Endodermal cell (in vitro differentiated cells): ENCODE data around the gene MLN. TPM values are rescaled to one million over a fixed set of nuclear protein-coding genes. Genes with fewer than 3 reads are reported as not detected.
A peak's percentile ranks its signal among the peaks of the same experiment; 100 is the strongest.

Source experiments
- DNase-seq: peaks from one replicate; pipeline ENCODE4 v3.0.0-alpha.2; 2017
- H3K27ac ChIP-seq: 2 replicates; pipeline ENCODE4 v1.5.1; 2013; ENCODE audit warnings: mild to moderate bottlenecking, low read depth, low read length, moderate library complexity
- H3K27me3 ChIP-seq: 2 replicates; pipeline ENCODE4 v1.6.1; 2013; ENCODE audit warnings: mild to moderate bottlenecking, low read length, moderate library complexity; ENCODE audit not compliant: insufficient read depth, control insufficient read depth, poor library complexity, severe bottlenecking
- H3K36me3 ChIP-seq: 2 replicates; pipeline ENCODE4 v1.7.0; 2013; ENCODE audit warnings: mild to moderate bottlenecking, low read length, moderate library complexity; ENCODE audit not compliant: control insufficient read depth, insufficient read depth
- H3K4me1 ChIP-seq: one replicate; pipeline ENCODE4 v1.7.0; 2013; ENCODE audit warnings: low read length; ENCODE audit not compliant: control insufficient read depth, insufficient read depth
- H3K4me3 ChIP-seq: 2 replicates; pipeline ENCODE4 v1.5.1; 2013; ENCODE audit warnings: mild to moderate bottlenecking, low read length, moderate library complexity
- H3K9ac ChIP-seq: 2 replicates; pipeline ENCODE4 v1.6.1; 2013; ENCODE audit warnings: mild to moderate bottlenecking, low read length, moderate library complexity; ENCODE audit not compliant: poor library complexity, severe bottlenecking; ENCODE audit errors: extremely low read depth
- H3K9me3 ChIP-seq: 2 replicates; pipeline ENCODE4 v1.6.1; 2013; ENCODE audit warnings: mild to moderate bottlenecking, low read length, moderate library complexity; ENCODE audit not compliant: control insufficient read depth
- H3K27ac Mint-ChIP-seq: 2 replicates; pipeline ENCODE4 v1.8.0; 2020; ENCODE audit warnings: mixed read lengths
- H3K27me3 Mint-ChIP-seq: 2 replicates; pipeline ENCODE4 v1.8.0; 2021; ENCODE audit warnings: mild to moderate bottlenecking, mixed read lengths; ENCODE audit not compliant: insufficient read depth
- H3K36me3 Mint-ChIP-seq: 2 replicates; pipeline ENCODE4 v1.8.0; 2020; ENCODE audit warnings: low read depth, mixed read lengths
- H3K4me1 Mint-ChIP-seq: 2 replicates; pipeline ENCODE4 v1.8.0; 2020; ENCODE audit warnings: mixed read lengths
- H3K4me3 Mint-ChIP-seq: 2 replicates; pipeline ENCODE4 v1.8.0; 2020; ENCODE audit warnings: mild to moderate bottlenecking, moderate library complexity, mixed read lengths
- H3K9me3 Mint-ChIP-seq: 2 replicates; pipeline ENCODE4 v1.8.0; 2020; ENCODE audit warnings: mild to moderate bottlenecking, mixed read lengths
- WGBS, 2 experiments: methylation state at CpG; one replicate each; pipeline versions ENCODE4 v1.1.5 to v1.1.7; 2013; ENCODE audit warnings: missing lambda C conversion rate in 2 of 2, mixed read lengths in 1 of 2; ENCODE audit not compliant: insufficient coverage in 1 of 2, insufficient read length in 1 of 2; 5-methylcytosine and 5-hydroxymethylcytosine counted together
- total RNA-seq, 2 donors: library from RNA; stranded (reverse); fragmentation: NEBNext Ultra II Directional in 1 of 2; extraction: Animal tissue kit (Norgen Biotek cat#: 25700) in 1 of 2; gene quantifications; 2 replicates in 1 of 2; 3 replicates in 1 of 2; pipeline ENCODE4 v1.2.1, GENCODE V29; 2021
- TF ChIP-seq, protein P1 (sequence below): fragments of 200-600 bp; sonication (generic); conservative IDR thresholded peaks from 2 replicates; pipeline ENCODE4 v1.5.0; 2021; ENCODE audit warnings: antibody characterized with exemption, mild to moderate bottlenecking

Gene MLN
- total RNA-seq, 2 donors from 2014 or later: not detected

DNA sequence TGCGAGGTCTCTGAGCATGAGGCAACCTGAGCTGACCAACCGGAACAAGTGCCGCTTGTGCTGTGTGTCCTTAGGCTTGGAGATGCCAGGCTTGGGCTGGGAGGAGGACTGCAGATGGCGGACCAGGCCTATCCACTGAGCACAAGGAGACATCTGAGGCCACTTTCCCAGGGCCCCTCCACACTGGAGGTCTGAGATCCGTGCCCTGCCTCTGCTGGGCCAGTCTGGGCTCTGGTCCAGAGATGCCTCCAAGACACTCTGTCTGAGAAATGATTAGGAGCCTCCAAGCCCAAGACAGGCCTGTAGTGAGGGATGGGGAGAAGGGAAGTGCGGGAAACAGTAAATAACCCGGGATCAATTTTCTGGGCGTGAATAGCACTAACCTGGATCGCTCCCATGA is 3.0 kb upstream of the MLN start:
- Histone ChIP-seq H3K36me3 (no peaks in the 10 kb centered on the region), H3K9ac (no peak overlapping the region), H3K27me3 (peaks cover 5% of the 10 kb centered on the region), H3K9me3 (no peaks in the 10 kb centered on the region), H3K27ac (no peak overlapping the region), H3K4me1 (no peaks in the 10 kb centered on the region), H3K4me3 (no peak overlapping the region)
- TF ChIP-seq, protein P1, sequence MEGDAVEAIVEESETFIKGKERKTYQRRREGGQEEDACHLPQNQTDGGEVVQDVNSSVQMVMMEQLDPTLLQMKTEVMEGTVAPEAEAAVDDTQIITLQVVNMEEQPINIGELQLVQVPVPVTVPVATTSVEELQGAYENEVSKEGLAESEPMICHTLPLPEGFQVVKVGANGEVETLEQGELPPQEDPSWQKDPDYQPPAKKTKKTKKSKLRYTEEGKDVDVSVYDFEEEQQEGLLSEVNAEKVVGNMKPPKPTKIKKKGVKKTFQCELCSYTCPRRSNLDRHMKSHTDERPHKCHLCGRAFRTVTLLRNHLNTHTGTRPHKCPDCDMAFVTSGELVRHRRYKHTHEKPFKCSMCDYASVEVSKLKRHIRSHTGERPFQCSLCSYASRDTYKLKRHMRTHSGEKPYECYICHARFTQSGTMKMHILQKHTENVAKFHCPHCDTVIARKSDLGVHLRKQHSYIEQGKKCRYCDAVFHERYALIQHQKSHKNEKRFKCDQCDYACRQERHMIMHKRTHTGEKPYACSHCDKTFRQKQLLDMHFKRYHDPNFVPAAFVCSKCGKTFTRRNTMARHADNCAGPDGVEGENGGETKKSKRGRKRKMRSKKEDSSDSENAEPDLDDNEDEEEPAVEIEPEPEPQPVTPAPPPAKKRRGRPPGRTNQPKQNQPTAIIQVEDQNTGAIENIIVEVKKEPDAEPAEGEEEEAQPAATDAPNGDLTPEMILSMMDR: no peak
- DNase-seq: no peak
- H3K27ac Mint-ChIP-seq: no peak overlapping the region
- H3K4me3 Mint-ChIP-seq: no peak overlapping the region
- peaks cover 10% of the 10 kb centered on the region for H3K4me1 Mint-ChIP-seq
- peaks cover 18% of the 10 kb centered on the region for H3K27me3 Mint-ChIP-seq
- no peaks in the 10 kb centered on the region for H3K9me3 Mint-ChIP-seq
- no peaks in the 10 kb centered on the region for H3K36me3 Mint-ChIP-seq
- WGBS, 2 experiments: 93 to 95% methylated on average over 6 to 9 of the region's 9 CpGs

DNA sequence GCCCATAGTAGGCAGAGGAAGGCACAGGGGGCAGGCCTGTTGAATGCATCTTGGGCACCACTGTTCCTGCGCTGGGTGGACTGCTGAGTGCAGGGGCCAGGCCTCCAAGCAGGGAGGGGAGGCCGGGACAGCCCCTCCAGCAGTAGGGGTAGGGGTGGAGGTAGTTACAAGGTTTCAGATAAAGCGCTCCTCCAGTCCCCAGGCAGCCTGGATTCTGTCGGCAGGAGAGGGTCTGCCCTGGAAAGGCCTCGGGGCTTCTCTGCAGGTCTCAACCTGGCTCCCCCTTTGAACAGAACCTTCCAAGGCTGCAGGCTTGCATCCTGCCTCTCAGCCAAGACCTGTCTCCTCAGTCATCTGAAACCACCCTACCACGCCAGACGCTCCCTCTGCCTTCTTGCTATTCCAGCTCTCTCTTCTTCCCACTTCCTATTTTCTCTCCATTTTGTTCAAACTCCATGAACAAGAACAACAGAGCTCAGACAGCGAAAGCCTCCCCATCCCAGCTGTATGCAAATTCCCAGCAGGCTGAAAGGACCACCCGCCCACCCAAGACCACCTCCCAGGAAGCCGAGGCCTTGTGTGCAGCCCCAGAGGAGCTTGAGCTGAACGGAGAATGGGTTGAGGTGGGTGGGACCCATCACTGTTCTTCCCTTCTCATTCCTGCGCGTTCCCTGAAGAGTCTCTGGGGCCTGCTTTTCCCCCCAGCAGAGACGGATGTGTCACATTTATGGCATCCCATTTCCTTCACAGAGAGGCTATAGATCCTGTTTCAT is 1.4 kb downstream of the MLN start:
- TF ChIP-seq, protein P1: no peak
- H3K27ac ChIP-seq: peak overlapping the region; percentile 73
- DNase-seq: no peak

DNA sequence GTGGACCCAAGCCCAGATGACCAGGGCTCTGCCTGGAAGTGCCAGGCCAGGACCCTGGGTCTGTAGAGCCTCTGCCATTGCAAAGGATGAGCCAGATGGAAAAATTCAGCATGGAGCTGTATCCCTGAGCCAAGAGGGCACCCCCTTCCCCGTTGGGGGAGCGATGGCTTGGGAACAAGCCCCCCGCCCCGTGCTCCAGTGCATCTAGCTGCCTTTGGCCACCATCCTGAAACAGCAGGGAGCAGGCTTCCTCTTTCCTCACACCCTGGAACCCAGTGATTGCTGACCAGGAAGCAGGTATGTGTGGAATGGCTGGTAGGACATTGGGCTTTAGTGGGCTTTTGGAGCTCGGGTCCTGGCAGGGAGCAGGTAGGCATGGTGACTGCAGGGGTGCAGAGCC is 2.2 kb downstream of the MLN start:
- Mint-ChIP-seq H3K4me3 (no peak overlapping the region), H3K36me3 (no peaks in the 10 kb centered on the region), H3K9me3 (no peaks in the 10 kb centered on the region), H3K4me1 (no peaks in the 10 kb centered on the region), H3K27ac (no peak overlapping the region), H3K27me3 (peaks cover 8% of the 10 kb centered on the region)
- Histone ChIP-seq H3K9ac (no peak overlapping the region), H3K9me3 (no peaks in the 10 kb centered on the region), H3K27me3 (no peaks in the 10 kb centered on the region), H3K4me1 (no peaks in the 10 kb centered on the region), H3K4me3 (no peak overlapping the region), H3K27ac (no peak overlapping the region), H3K36me3 (no peaks in the 10 kb centered on the region)
- WGBS, 2 experiments: 92 to 100% methylated on average over 1 to 5 of the region's 5 CpGs
- TF ChIP-seq, protein P1: no peak
- DNase-seq: no peak

More for the DNA sequence above, 1.4 kb downstream of the MLN start:
- 81 to 83% methylated on average over 9 to 14 of the region's 14 CpGs for WGBS, 2 experiments
- Histone ChIP-seq H3K36me3 (no peaks in the 10 kb centered on the region), H3K9me3 (no peaks in the 10 kb centered on the region), H3K27me3 (peaks cover 4% of the 10 kb centered on the region), H3K9ac (no peak overlapping the region), H3K4me3 (no peak overlapping the region), H3K4me1 (no peaks in the 10 kb centered on the region)
- Mint-ChIP-seq H3K27me3 (peaks cover 7% of the 10 kb centered on the region), H3K4me1 (no peaks in the 10 kb centered on the region), H3K36me3 (no peaks in the 10 kb centered on the region), H3K27ac (no peak overlapping the region), H3K9me3 (no peaks in the 10 kb centered on the region), H3K4me3 (no peak overlapping the region)
